Ectodermal cell (in vitro differentiated cells): Measurements from ENCODE around the gene CNBD2.
"Not testable (repeated sequence)": the region's sequence is repeated elsewhere in the genome, so short reads cannot be mapped to it uniquely, and the experiment has no call there.

Experiments
- H3K27ac ChIP-seq: 2 replicates; pipeline ENCODE4 v1.7.0; 2013; ENCODE audit warnings: mild to moderate bottlenecking, low read depth, low read length; ENCODE audit not compliant: insufficient read depth, poor library complexity, severe bottlenecking
- H3K27me3 ChIP-seq: 2 replicates; pipeline ENCODE4 v1.7.0; 2013; ENCODE audit warnings: mild to moderate bottlenecking, low read length; ENCODE audit not compliant: insufficient read depth, control insufficient read depth, poor library complexity, severe bottlenecking
- H3K36me3 ChIP-seq: one replicate; pipeline ENCODE4 v1.7.0; 2013; ENCODE audit warnings: low read length; ENCODE audit not compliant: control insufficient read depth, insufficient read depth
- H3K4me1 ChIP-seq: one replicate; pipeline ENCODE4 v1.7.0; 2013; ENCODE audit warnings: low read length; ENCODE audit not compliant: control insufficient read depth, insufficient read depth
- H3K4me3 ChIP-seq: 2 replicates; pipeline ENCODE4 v1.7.0; 2013; ENCODE audit warnings: low read depth, low read length, control low read depth; ENCODE audit not compliant: insufficient read depth
- H3K9me3 ChIP-seq: 2 replicates; pipeline ENCODE4 v1.7.0; 2013; ENCODE audit warnings: mild to moderate bottlenecking, low read length, moderate library complexity; ENCODE audit not compliant: control insufficient read depth
- WGBS, 2 experiments: methylation state at CpG; one replicate each; pipeline ENCODE4 v1.1.7; 2013; ENCODE audit warnings: missing lambda C conversion rate in 2 of 2; 5-methylcytosine and 5-hydroxymethylcytosine counted together

The CNBD2 gene

DNA sequence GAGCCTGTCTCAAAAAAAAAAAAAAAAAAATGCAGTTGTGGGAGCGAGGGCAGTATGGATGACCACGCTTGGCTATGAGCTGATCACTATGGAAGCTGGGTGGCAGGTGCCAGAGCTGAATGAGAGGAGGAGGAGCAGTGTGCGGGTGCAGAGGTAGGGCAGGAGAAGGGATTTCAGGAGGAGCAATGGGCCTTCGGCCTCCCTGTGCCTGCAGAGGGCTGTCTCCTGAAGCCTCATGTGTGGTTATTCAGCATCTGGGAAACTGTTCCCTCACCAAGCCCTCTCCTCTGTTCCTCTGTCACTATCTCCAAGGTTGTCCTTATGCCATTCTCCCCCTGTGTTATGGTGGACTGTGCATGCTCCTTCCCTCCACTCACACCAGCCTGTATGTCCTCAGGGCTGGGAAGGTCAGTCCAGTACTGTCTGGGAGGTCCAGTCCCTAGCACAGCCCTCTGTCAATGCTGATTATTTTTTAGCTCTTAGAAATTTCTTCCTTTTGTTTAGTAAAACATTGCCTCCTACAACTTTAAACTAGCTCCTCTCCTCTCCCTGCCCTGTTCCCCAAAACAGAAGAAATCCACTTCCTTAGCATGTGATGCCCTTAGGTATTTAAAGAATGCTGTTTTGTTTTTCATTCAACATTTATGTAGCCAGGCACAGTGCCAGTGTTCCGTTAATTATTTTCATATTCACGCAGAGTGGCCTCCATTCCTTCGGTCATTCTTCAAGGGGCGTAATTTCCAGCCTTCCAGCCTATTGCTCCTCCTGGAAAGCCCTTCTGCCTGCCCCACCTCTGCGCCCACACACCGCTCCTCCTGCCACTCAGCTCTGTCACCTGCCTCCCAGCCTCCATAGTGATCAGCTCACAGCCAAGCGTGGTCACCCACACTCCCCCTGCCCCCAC, 48.9 kb downstream of the CNBD2 start:
- no peaks in the 10 kb centered on the region for H3K4me1 ChIP-seq
- no peak overlapping the region for H3K27ac ChIP-seq
- no peak overlapping the region for H3K4me3 ChIP-seq
- no peaks in the 10 kb centered on the region for H3K27me3 ChIP-seq
- WGBS, 2 experiments = 79 to 83% methylated on average over 11 of the region's 11 CpGs
- no peaks in the 10 kb centered on the region for H3K9me3 ChIP-seq
- H3K36me3 ChIP-seq = no peaks in the 10 kb centered on the region

DNA sequence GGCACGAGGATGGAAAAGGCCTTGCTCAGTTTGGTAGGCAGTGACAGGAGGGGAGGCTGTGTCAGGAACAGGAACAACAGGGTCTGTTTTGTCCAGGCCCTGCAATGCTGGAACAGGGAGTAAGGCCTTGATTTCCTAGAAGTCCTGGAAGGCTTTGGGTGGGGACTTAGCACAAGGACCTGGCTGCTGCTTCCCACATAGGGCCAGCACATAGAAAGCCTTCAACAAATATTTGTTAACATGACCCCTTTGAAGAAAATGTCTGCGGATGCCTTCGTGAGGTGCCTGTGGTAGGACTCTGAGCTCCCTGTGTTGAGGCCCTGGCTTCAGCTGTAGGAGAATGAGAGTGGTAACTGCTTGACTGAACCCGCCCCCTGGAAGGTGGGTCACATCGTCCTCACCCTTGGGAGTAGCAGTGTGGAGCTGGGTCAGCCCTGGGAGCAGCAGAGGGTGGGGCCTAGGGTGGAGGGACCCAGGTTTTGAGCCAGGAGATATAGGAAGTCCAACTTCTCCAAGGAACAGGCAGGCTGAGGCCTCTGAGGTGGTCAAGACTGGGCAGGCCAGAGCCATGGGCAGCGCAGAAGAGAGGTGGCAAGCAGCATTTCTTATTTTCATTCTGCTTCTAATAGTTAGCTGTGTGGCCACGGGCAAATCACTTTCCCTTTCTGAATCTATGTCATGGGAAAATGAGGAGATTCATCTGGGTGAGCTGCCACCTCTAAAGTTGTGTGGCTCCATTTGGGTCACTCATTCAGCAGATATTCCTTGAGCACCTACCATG, 50.0 kb downstream of the CNBD2 start:
- no peaks in the 10 kb centered on the region for H3K4me1 ChIP-seq
- no peak overlapping the region for H3K4me3 ChIP-seq
- H3K27ac ChIP-seq = no peak overlapping the region
- WGBS, 2 experiments = 89 to 92% methylated on average over 7 of the region's 7 CpGs
- H3K27me3 ChIP-seq = no peaks in the 10 kb centered on the region
- H3K36me3 ChIP-seq = no peaks in the 10 kb centered on the region
- H3K9me3 ChIP-seq = no peaks in the 10 kb centered on the region

DNA sequence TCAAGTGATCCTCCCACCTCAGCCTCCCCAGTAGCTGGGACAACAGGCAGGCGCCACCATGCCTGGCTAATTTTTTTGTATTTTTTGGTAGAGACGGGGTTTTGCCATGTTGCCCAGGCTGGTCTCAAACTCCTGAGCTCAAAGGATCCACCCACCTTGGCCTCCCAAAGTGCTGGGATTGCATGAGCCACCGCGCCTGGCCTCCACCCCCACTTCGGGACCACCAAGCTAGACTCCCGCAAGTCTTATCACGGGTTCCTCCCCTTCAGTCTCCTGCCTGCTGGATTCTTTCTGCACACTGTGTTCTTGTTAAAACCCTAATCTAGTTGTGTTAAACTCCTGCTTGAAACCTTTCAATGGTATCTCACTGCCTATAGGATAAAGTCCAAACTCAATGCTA, 57.7 kb downstream of the CNBD2 start:
- 90 to 91% methylated on average over 7 of the region's 7 CpGs for WGBS, 2 experiments
- not testable (repeated sequence) for H3K4me1 ChIP-seq, H3K9me3 ChIP-seq, H3K27ac ChIP-seq, H3K27me3 ChIP-seq, H3K4me3 ChIP-seq, H3K36me3 ChIP-seq

GRCh38 chr20:36028106-36028808, 59.9 kb downstream of the CNBD2 start:
- Histone ChIP-seq H3K4me1 (no peaks in the 10 kb centered on the region), H3K27me3 (no peaks in the 10 kb centered on the region), H3K9me3 (no peaks in the 10 kb centered on the region), H3K36me3 (no peaks in the 10 kb centered on the region), H3K27ac (no peak overlapping the region), H3K4me3 (no peak overlapping the region)
- 93% methylated on average over 13 of the region's 13 CpGs for WGBS, 2 experiments

DNA sequence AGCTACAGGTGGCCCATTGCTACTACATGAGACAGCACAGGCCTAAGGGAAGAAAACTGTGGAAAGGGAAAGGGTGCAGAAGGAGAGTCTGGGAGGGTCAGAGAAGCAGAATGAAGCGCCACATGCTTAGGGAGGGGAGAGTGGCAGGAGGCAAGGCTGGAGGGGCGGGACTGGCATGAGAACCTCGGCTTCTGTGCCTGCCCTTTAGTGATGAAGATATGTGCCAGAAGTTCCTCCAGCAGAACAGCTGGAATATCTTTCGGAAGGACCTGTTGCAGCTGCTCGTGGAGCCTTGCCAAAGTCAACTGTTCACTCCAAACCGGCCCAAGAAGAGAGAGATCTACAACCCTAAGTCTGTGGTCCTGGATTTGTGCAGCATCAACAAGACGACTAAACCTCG, 61.8 kb downstream of the CNBD2 start:
- Histone ChIP-seq H3K27me3 (no peaks in the 10 kb centered on the region), H3K4me3 (no peak overlapping the region), H3K27ac (no peak overlapping the region), H3K4me1 (no peaks in the 10 kb centered on the region), H3K36me3 (no peaks in the 10 kb centered on the region), H3K9me3 (no peaks in the 10 kb centered on the region)
- 86 to 90% methylated on average over 8 of the region's 8 CpGs for WGBS, 2 experiments

- Histone ChIP-seq H3K27ac (no peak overlapping the region), H3K36me3 (no peaks in the 10 kb centered on the region), H3K4me3 (no peak overlapping the region), H3K4me1 (no peaks in the 10 kb centered on the region), H3K9me3 (no peaks in the 10 kb centered on the region), H3K27me3 (no peaks in the 10 kb centered on the region)
- 92 to 96% methylated on average over 3 of the region's 3 CpGs for WGBS, 2 experiments
Observed at GRCh38 chr20:36031806-36032205, 63.4 kb downstream of the CNBD2 start.

GRCh38 chr20:36034875-36035274, 66.5 kb downstream of the CNBD2 start:
- H3K4me3 ChIP-seq = no peak overlapping the region
- H3K36me3 ChIP-seq = no peaks in the 10 kb centered on the region
- 93 to 94% methylated on average over 4 of the region's 4 CpGs for WGBS, 2 experiments
- H3K27ac ChIP-seq = no peak overlapping the region
- no peaks in the 10 kb centered on the region for H3K27me3 ChIP-seq
- no peaks in the 10 kb centered on the region for H3K4me1 ChIP-seq
- H3K9me3 ChIP-seq = no peaks in the 10 kb centered on the region

- Histone ChIP-seq H3K4me1 (no peaks in the 10 kb centered on the region), H3K36me3 (no peaks in the 10 kb centered on the region), H3K9me3 (no peaks in the 10 kb centered on the region), H3K27ac (no peak overlapping the region), H3K27me3 (no peaks in the 10 kb centered on the region), H3K4me3 (no peak overlapping the region)
- 91 to 95% methylated on average over 2 of the region's 2 CpGs for WGBS, 2 experiments
Observed at GRCh38 chr20:36035745-36036144, 67.4 kb downstream of the CNBD2 start.

DNA sequence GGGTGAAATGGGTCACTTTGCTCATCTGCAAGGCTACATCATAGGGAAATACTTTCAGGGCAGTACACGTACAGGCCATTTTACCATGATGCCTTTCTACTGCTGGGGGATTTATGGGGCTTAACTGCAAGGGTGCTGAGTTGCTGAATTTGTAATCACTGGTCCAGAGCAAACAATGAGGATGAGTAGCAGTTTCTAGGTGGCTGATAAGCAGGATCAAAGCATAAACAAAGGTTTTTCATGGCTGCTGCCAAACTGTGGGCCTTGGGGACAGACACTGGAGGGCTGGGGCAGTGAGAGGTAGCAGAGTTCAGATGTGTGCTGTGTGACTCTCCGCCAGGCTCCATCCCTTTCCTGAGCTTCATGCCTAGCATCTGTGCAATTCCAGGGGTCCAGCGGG, 68.3 kb downstream of the CNBD2 start:
- Histone ChIP-seq H3K4me3 (no peak overlapping the region), H3K9me3 (no peaks in the 10 kb centered on the region), H3K4me1 (no peaks in the 10 kb centered on the region), H3K36me3 (no peaks in the 10 kb centered on the region), H3K27ac (no peak overlapping the region), H3K27me3 (no peaks in the 10 kb centered on the region)
- 91 to 94% methylated on average over 3 of the region's 3 CpGs for WGBS, 2 experiments

DNA sequence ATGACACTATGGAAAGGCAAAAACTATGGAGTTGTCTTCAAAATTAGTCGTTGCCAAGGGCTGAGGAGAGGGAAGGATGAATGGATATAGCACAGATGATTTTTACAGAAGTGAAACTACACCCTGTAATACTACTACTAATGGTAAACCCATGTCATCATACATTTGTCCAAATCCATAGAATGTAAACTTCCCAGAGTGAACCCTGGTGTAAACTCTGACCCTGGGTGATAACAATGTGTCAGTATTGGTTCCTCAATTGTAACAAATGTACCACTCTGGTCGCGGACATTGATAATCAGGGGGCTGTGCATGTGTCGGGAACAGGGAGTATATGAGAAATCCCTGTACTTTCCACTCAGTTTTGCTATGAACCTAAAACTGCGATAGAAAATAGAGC, 72.2 kb downstream of the CNBD2 start:
- 81 to 93% methylated on average over 5 of the region's 5 CpGs for WGBS, 2 experiments

More for the DNA sequence above, 72.2 kb downstream of the CNBD2 start:
- Histone ChIP-seq H3K36me3 (no peaks in the 10 kb centered on the region), H3K27me3 (no peaks in the 10 kb centered on the region), H3K9me3 (no peaks in the 10 kb centered on the region), H3K27ac (no peak overlapping the region), H3K4me3 (no peak overlapping the region), H3K4me1 (no peaks in the 10 kb centered on the region)
